HG02938 (cell line): ENCODE measurements around the gene SLCO3A1.

ENCODE experiments used
- ATAC-seq: cut with Tn5 transposase; IDR thresholded peaks from one replicate; pipeline ENCODE4 v1.9.1; 2021; ENCODE audit warnings: mild to moderate bottlenecking, moderate library complexity; ENCODE audit not compliant: unreplicated experiment

Gene SLCO3A1

GRCh38 chr15:91997163-91997562, 143.7 kb downstream of the SLCO3A1 start:
- ATAC-seq, result no peak

GRCh38 chr15:92000709-92001108, 147.2 kb downstream of the SLCO3A1 start:
- ATAC-seq, result no peak

DNA sequence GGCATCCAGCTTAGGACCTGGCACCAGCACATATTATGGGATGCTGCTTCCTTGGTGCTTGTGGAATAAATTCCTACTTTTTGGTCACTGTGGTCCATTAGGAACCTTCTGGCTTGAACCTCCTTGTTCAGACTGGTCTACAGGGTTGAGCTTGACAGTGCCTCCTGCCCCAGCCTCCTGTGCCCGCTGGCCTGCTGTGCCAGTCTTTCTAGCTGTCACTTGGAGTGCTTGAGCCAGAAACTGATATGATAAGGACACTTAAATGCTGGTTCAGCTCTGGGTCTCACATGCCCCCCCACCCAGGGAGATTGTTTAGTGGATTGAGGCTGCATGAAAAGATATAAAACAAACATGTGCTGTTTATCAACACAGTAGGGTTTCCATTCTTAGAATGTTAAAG, 147.8 kb downstream of the SLCO3A1 start:
- ATAC-seq, result no peak

- ATAC-seq, result no peak
Observed at GRCh38 chr15:92002666-92003065, 149.2 kb downstream of the SLCO3A1 start.

DNA sequence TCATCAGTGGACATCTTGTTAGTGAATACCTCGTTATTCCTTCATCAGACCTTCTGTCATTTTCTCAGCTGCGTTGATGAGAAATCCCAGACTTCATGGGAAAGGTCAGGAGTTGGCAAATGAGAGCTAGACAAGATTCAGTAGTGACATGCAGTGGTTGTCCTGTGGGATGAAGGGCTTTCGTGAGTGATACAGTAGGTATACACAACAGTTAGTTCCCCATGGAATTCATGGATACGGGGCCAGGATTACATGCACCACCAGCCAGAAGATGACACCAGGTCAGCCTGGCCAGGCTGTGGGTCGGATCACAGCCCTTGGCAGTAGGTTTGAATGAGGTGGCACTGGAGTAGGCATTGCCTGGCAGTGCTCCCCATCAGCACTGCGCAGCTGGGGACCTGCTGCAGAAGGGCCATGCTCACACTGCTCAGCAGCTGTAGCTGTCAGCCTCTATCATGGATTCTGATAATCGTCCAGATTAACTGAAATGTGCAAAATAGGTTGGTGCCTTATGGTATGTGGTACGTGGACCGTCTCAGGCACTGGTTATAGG, 150.1 kb downstream of the SLCO3A1 start:
- ATAC-seq, result no peak

DNA sequence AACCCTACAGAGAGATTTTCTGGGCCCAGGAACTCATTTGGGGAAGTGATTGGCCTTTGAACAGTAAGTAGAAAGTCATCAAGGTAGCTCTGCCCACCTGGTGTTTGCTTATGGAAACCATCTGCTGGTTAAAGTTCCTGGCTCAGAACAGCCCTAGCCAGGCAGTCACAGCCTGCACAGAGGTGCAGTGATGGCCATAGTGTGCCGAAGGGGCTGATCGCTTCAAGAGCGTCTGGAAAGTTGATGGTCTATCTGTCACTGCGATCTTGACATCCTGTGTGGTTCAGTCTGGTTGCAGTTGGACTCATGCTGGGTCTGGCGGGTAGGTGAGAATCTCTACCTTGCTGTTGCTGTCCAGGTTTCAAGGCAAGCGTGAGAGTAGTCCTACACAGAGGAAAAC, 151.6 kb downstream of the SLCO3A1 start:
- ATAC-seq, result no peak

DNA sequence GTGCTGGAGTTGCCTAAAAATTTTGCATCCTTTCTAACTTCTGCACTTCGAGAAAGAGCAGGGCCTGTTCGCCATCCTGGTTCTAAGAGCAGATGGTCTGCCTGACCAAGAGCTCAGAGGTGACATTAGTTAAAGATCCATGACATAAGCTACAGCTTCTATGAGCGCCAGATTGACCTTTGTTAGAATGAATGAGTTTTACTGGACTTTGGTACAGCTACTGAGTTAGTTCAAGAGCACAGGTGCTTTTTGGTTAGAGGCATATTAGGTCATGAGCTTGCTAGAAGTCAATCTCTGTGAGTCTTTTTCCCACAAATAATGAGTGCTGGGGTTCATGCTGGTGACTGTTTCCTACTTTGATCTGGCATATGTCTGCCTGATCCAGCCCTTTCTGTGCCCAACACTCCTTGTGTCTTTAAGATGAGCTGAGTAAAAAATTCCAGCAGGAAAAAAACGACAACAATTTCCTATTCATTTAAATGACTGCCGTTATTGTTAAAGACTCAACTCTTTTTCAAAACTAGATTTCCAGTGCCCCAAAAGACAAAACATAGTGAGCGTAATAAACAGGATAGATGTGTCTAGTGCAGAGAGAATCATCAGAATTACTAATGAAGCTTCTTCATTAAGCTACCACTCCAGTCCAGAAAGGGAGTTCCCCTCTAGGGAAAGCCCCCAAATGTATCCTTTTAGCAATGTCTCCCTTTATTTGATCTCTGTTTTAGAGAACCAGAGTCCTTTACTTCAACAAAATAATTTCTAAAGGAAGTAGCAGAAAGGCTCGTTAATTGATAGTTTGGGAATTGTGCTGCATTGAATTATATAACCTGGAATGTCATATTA, 152.9 kb downstream of the SLCO3A1 start:
- ATAC-seq, result no peak

DNA sequence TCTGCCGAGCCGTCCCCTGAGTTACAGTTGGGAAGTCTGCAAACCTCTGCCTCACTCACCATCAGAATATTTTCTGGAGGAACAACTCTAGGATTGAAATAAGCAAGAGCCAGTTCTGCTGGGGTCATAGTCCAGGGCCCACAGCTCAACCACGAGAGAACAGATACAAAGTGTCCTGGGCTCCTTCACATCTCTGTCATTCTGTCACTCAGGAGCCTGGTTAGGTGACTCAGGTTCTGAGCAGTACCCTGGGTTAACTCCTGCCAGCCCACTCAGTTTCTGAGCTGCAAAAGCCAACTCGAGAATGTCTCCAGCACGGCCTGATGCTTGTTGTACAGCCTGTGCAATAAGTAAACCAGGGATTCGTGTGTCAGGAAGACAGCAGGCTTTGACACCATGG, 155.7 kb downstream of the SLCO3A1 start:
- ATAC-seq, result no peak

GRCh38 chr15:92011611-92012367, 158.3 kb downstream of the SLCO3A1 start:
- ATAC-seq, result no peak

DNA sequence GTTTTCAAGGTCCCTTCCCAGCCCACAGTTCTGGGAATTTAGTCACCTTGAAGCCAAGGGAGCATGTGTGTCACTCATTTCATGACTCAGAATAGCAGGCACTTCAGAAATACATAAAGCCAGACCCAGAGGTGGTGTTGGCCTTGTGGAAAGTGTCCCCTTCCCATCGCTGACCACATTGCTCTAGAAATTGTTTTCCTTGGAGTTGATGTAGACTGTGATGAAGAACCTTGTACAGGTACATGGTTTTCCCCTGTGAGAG, 158.8 kb downstream of the SLCO3A1 start:
- ATAC-seq, result no peak

DNA sequence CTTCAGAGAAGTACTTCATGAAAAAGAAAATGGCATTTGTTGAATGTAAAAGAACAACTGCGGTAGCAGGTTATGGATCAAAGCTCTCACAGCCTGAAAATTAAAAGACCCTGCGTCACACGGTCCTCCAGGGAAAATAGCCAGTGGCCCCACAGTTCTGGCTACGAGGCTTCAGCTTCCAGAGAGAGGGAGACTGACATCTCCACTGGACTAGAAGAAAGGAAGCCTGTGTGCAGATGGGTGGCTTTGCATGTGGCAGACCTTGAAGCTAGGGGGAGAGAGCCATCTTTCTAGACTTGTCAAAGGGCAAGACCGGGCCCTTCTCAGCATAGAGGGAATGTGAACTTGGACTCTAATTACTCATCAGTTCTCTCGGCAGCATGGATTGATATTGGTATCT, 159.4 kb downstream of the SLCO3A1 start:
- no peak for ATAC-seq

DNA sequence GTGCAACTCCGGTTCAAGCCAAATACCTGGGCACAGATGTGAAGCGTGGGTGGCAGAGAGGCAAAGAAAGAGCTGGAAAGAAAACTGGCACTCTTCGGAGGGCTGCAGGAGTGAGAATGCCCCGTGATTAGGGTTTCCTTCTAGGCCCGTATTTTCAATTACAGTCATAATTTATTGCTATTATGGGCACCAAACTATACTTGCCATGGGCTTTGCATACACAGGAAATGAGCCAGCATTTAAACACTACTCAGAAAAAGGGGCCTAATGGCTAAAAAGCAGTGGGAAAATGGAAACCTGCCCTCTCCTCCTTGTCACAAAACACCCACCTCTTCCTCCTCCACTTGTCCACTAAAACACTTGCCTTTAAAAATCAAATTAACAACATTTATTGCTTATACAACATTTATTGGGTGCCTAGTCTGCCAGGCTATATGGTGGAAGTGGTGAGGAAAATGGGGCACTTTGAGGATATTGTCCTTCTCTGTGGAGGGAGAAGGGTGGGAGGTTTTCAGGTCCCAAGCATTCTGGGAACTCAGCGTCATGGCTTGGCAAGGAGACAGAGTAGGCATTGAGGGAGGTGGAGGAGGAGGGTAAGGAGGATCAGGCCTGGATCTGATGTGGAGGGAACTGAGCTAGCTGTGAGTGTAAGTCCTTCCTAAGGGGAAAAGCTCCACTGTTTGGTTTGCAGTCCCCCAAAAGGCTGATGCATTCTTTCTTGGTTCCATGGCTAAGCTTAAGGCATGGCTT, 160.9 kb downstream of the SLCO3A1 start:
- ATAC-seq, result no peak

GRCh38 chr15:92017882-92018534, 164.5 kb downstream of the SLCO3A1 start:
- no peak for ATAC-seq

DNA sequence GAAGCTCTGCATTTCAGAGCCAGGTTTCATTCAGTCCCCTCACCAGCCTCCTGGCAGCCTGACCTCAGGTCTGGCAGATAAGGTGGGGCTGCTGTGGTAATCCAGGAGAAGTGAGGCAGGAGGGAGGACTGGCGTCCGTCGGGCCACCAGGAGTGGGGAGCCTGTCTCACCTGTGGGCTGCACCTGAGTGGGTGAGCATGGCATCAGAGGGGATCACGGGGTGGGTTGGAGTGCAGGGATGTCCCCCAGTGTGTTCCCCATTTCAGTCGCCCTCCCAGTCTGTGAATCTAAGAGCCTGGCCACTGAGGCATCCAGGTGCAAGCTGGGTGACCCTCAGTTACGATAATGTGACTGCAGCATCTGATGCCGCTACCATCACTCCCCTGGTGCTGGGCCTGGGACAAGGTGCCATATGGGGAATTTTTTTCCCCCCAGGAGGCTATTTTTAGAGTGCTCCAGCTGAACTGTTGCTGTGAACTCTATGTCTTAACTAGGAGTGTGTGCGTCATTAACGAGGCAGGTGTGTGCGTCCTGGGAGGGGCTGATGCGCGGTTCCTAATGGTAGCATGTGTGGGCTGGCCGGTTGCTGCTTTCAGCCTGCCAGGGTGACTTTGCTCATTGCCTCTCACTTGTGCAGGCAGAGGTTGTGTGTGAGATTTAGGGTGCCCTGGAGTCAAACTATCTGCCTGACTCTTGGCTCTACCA, 165.2 kb downstream of the SLCO3A1 start:
- no peak for ATAC-seq

- no peak for ATAC-seq
Observed at GRCh38 chr15:92019706-92020105, 166.2 kb downstream of the SLCO3A1 start.

- no peak for ATAC-seq
Observed at GRCh38 chr15:92020207-92020606, 166.7 kb downstream of the SLCO3A1 start.

DNA sequence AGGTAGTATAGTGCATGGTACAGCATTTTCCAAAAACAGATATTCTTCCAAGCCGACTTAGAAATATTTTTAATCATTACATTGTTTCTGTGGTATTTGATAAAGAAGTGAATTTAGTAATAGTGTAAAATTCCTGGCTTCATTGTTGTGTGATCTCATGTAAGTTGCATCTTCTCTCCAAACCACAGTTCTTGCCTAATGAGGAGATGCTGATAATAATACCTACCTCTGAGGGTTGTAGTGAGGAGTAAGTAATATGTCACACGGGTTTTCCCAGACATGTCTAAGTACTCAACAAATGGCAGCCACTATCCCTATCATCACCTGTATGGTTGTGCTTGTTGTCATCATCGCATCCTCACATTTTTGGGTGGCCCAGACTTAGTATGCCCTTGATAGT, 167.3 kb downstream of the SLCO3A1 start:
- no peak for ATAC-seq

GRCh38 chr15:92021792-92022191, 168.3 kb downstream of the SLCO3A1 start:
- ATAC-seq, result no peak

DNA sequence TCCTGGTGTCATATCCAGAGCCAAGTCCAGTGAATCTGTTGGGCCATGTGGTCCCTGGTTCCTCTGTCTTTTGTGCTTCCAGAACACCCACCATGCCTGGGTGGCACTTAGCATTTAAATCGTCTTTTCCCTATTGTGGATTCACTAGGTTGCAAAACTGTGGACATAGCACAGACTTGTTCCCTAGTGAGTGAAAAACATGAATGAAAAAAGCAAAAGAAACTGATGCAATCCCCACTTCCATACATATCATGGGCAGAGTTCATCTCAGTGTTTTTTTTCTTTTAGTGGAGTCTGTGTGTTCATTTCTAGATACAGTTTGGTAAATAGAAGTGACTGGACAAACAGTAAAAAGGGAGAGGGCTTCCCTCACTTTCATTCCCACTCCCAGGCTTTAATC, 170.5 kb downstream of the SLCO3A1 start:
- no peak for ATAC-seq

DNA sequence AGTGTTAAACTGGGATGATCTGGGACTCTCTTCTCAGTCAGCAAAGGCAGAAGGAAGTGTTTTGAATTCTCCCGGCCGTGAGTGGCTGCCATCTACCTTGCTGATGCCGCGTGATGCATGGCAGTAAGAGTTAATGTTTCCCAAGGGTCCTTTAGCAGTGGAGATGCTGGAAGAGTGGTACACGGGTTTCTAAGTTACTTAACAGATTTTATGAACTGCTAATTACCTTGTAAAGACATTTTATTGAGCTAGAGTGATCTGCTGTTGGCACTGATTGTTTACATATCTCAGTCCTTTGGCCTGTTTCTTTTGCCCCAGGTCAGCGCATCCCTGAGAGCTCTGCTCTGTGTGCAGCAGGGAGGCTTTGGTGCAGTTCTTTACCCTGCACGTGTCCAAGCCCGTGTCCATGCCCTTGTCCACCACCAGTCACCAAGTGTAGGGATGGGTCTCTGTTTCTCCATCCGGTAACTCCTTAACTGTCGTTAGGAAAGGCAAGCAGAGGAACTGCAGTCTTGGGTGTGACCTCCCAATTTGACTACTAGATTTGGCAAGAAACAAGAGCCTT, 172.3 kb downstream of the SLCO3A1 start:
- no peak for ATAC-seq
